ENCODE data around the gene CTNNA2.

DNA sequence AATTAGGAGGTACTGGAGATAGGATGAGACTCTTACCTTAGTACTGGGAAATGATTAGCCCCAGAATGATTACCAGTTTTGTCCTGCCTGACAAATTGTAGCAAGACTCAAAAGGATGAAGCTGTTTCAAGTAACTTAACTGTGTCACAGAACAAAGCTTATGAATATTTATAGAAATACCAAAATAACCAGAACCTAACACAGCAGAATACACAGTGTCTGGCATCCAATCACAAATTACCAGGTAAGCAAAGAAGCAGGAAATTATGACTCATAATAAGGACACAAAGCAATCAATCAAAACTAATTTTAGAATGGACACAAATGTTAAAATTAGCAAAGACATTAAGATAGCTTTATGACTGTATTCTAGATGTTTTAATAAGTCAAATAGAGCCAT lies 91.9 kb downstream of the CTNNA2 start:
- TF ChIP-seq POLR2A (IDR thresholded peaks at IDR 0.05; ENCODE audit: low read depth, low read length) = no peak
- no peak for TF ChIP-seq TAF1 (IDR thresholded peaks at IDR 0.05; ENCODE audit: borderline replicate concordance, low read depth, low read length)
- no peak for TF ChIP-seq POLR2AphosphoS5 (IDR thresholded peaks at IDR 0.05; ENCODE audit: low read depth, low read length)
